T-helper 1 cell treated with Interleukin-12 subunit alpha and Interleukin-12 subunit beta and Interleukin-4 antibody, amounts not matched to agents 30 ng/mL and 1 ng/mL, for 36 hours (primary cell): ENCODE results near the gene RIT2. TPM values are rescaled to one million over a fixed set of nuclear protein-coding genes. Genes with fewer than 3 reads are reported as not detected.
"Not testable (repeated sequence)": the region's sequence is repeated elsewhere in the genome, so short reads cannot be mapped to it uniquely, and the experiment has no call there.

Experiments
- intact Hi-C: fragments of 100-400 bp; cut with micrococcal nuclease; formaldehyde crosslinking; loops from one replicate; pipeline ENCODE4 v1.15.1; 2024
- total RNA-seq: library from RNA; stranded (reverse); gene quantifications from 2 replicates; pipeline ENCODE4 v1.2.3, GENCODE V29; 2022

The RIT2 gene
- total RNA-seq, 1 donor from 2014 or later = not detected

GRCh38 chr18:42773870-42774269 is 341.6 kb downstream of the RIT2 start:
- intact Hi-C loops = no loop called here

GRCh38 chr18:42771936-42772335 is 343.5 kb downstream of the RIT2 start:
- intact Hi-C loops = no loop called here

- intact Hi-C loops = no loop called here
Measured at GRCh38 chr18:42765302-42765701, 350.2 kb downstream of the RIT2 start.

- intact Hi-C loops = no loop called here
Measured at GRCh38 chr18:42760290-42760689, 355.2 kb downstream of the RIT2 start.

- intact Hi-C loops = no loop called here
Measured at GRCh38 chr18:42758852-42759251, 356.6 kb downstream of the RIT2 start.

- intact Hi-C loops = no loop called here
Measured at GRCh38 chr18:42756214-42756613, 359.3 kb downstream of the RIT2 start.

GRCh38 chr18:42752916-42753315 is 362.6 kb downstream of the RIT2 start:
- intact Hi-C loops = no loop called here

- intact Hi-C loops = no loop called here
Measured at GRCh38 chr18:42746794-42747193, 368.7 kb downstream of the RIT2 start.

- intact Hi-C loops = no loop called here
Measured at GRCh38 chr18:42745931-42746330, 369.6 kb downstream of the RIT2 start.

- intact Hi-C loops = no loop called here
Measured at GRCh38 chr18:42745171-42745570, 370.3 kb downstream of the RIT2 start.

- intact Hi-C loops = no loop called here
Measured at GRCh38 chr18:42743373-42744138, 371.9 kb downstream of the RIT2 start.

- intact Hi-C loops = no loop called here
Measured at GRCh38 chr18:42742969-42743368, 372.5 kb downstream of the RIT2 start.

- intact Hi-C loops = no loop called here
Measured at GRCh38 chr18:42742474-42742873, 373.0 kb downstream of the RIT2 start.

GRCh38 chr18:42741805-42742347 is 373.6 kb downstream of the RIT2 start:
- intact Hi-C loops = not testable (repeated sequence)

- intact Hi-C loops = not testable (repeated sequence)
Measured at GRCh38 chr18:42741299-42741698, 374.2 kb downstream of the RIT2 start.

- intact Hi-C loops = no loop called here
Measured at GRCh38 chr18:42736074-42736473, 379.4 kb downstream of the RIT2 start.

GRCh38 chr18:42734520-42734919 is 381.0 kb downstream of the RIT2 start:
- intact Hi-C loops = no loop called here

GRCh38 chr18:42730272-42730671 is 385.2 kb downstream of the RIT2 start:
- intact Hi-C loops = no loop called here

GRCh38 chr18:42719221-42719620 is 396.3 kb downstream of the RIT2 start:
- intact Hi-C loops = no loop called here

GRCh38 chr18:42712065-42712464 is 403.4 kb downstream of the RIT2 start:
- intact Hi-C loops = no loop called here

GRCh38 chr18:42707080-42707479 is 408.4 kb downstream of the RIT2 start:
- intact Hi-C loops = no loop called here

GRCh38 chr18:42706618-42707017 is 408.9 kb downstream of the RIT2 start:
- intact Hi-C loops = no loop called here

GRCh38 chr18:42706029-42706608 is 409.4 kb downstream of the RIT2 start:
- intact Hi-C loops = no loop called here
